Esophagus mucosa (tissue), 1 donor: Measurements from ENCODE around the gene PRF1. TPM values are rescaled to one million over a fixed set of nuclear protein-coding genes. Genes with fewer than 3 reads are reported as not detected.
A peak's percentile ranks its signal among the peaks of the same experiment; 100 is the strongest.
"Not testable (repeated sequence)": the region's sequence is repeated elsewhere in the genome, so short reads cannot be mapped to it uniquely, and the experiment has no call there.

Source experiments
- ATAC-seq: fragments of 200-7000 bp; cut with Tn5 transposase; one replicate; pipeline ENCODE4 v1.9.1; 2020
- total RNA-seq: library from RNA; stranded (reverse); gene quantifications from one replicate; pipeline ENCODE4 v1.2.4, GENCODE V29; 2023
- donor health status: DM: yes; HTN: yes; CAD: no.

The PRF1 gene
- total RNA-seq, 1 donor from 2014 or later, result 0.28 TPM

GRCh38 chr10:70616761-70617160 lies 14.2 kb upstream of the PRF1 start:
- no peak for ATAC-seq

GRCh38 chr10:70615784-70616522 lies 13.4 kb upstream of the PRF1 start:
- no peak for ATAC-seq

- no peak for ATAC-seq
Measured at GRCh38 chr10:70615211-70615610, 12.7 kb upstream of the PRF1 start.

- ATAC-seq, result not testable (repeated sequence)
Measured at GRCh38 chr10:70614364-70614763, 11.8 kb upstream of the PRF1 start.

GRCh38 chr10:70613941-70614340 lies 11.4 kb upstream of the PRF1 start:
- ATAC-seq, result no peak

GRCh38 chr10:70607936-70608335 lies 5.4 kb upstream of the PRF1 start:
- no peak for ATAC-seq

- ATAC-seq, result no peak
Measured at GRCh38 chr10:70605161-70605560, 2.6 kb upstream of the PRF1 start.

GRCh38 chr10:70604106-70604505 lies 1.6 kb upstream of the PRF1 start:
- no peak for ATAC-seq

GRCh38 chr10:70603449-70603801 lies 884 bp upstream of the PRF1 start:
- no peak for ATAC-seq

GRCh38 chr10:70601746-70602145 lies 795 bp downstream of the PRF1 start:
- peak; percentile 7 for ATAC-seq

GRCh38 chr10:70600512-70601395 lies 1.8 kb downstream of the PRF1 start:
- no peak for ATAC-seq

- ATAC-seq, result no peak
Measured at GRCh38 chr10:70599791-70600190, 2.8 kb downstream of the PRF1 start.

- ATAC-seq, result no peak
Measured at GRCh38 chr10:70599319-70599718, 3.2 kb downstream of the PRF1 start.

- ATAC-seq, result no peak
Measured at GRCh38 chr10:70598857-70599295, 3.7 kb downstream of the PRF1 start.

- no peak for ATAC-seq
Measured at GRCh38 chr10:70597856-70598815, 4.4 kb downstream of the PRF1 start.

- no peak for ATAC-seq
Measured at GRCh38 chr10:70596860-70597809, 5.4 kb downstream of the PRF1 start.

GRCh38 chr10:70596110-70596798 lies 6.3 kb downstream of the PRF1 start:
- no peak for ATAC-seq

- no peak for ATAC-seq
Measured at GRCh38 chr10:70595566-70596016, 7.0 kb downstream of the PRF1 start.

GRCh38 chr10:70594161-70594560 lies 8.4 kb downstream of the PRF1 start:
- no peak for ATAC-seq

GRCh38 chr10:70593513-70593890 lies 9.0 kb downstream of the PRF1 start:
- no peak for ATAC-seq
